MM.1S (cell line): ENCODE results near the gene CCR9.

Experiments used
- DNase-seq: peaks from one replicate; pipeline ENCODE4 v3.0.0-alpha.2; 2015
- H2AFZ ChIP-seq: fragments of 300-600 bp; sonication (generic); 2 replicates; pipeline ENCODE4 v1.6.0; 2016; ENCODE audit warnings: antibody characterized with exemption, low read length
- H3F3A ChIP-seq: fragments of 300-600 bp; sonication (generic); 2 replicates; pipeline ENCODE4 v1.6.1; 2016; ENCODE audit warnings: mild to moderate bottlenecking, antibody characterized with exemption, low read length, moderate library complexity, mixed read lengths; ENCODE audit not compliant: insufficient read depth
- H3K27ac ChIP-seq: fragments of 300-600 bp; sonication (generic); 2 replicates; pipeline ENCODE4 v1.5.1; 2016; ENCODE audit warnings: mild to moderate bottlenecking, low read length
- H3K27me3 ChIP-seq: fragments of 300-600 bp; sonication (generic); replicated peaks from 2 replicates; pipeline ENCODE4 v1.6.0; 2016; ENCODE audit warnings: low read length; ENCODE audit not compliant: insufficient read depth
- H3K36me3 ChIP-seq: fragments of 300-600 bp; sonication (generic); replicated peaks from 2 replicates; pipeline ENCODE4 v1.6.1; 2016; ENCODE audit warnings: mild to moderate bottlenecking, low read length, mixed read lengths; ENCODE audit not compliant: insufficient read depth
- H3K4me1 ChIP-seq: fragments of 300-600 bp; sonication (generic); 2 replicates; pipeline ENCODE4 v1.6.1; 2016; ENCODE audit warnings: low read length, mixed read lengths
- H3K4me2 ChIP-seq: fragments of 300-600 bp; sonication (generic); 2 replicates; pipeline ENCODE4 v1.6.0; 2016; ENCODE audit warnings: low read depth, low read length
- H3K4me3 ChIP-seq: fragments of 300-600 bp; sonication (generic); 2 replicates; pipeline ENCODE4 v1.5.1; 2016; ENCODE audit warnings: low read length, mixed read lengths
- H3K79me2 ChIP-seq: fragments of 300-600 bp; sonication (generic); 2 replicates; pipeline ENCODE4 v1.6.1; 2016; ENCODE audit warnings: mixed run types, low read length, mixed read lengths
- H3K9ac ChIP-seq: fragments of 300-600 bp; sonication (generic); 2 replicates; pipeline ENCODE4 v1.6.1; 2016; ENCODE audit warnings: low read length, mixed read lengths
- H3K9me2 ChIP-seq: fragments of 300-600 bp; sonication (generic); replicated peaks from 2 replicates; pipeline ENCODE4 v1.6.1; 2016; ENCODE audit warnings: mild to moderate bottlenecking, low read length, mixed read lengths; ENCODE audit not compliant: insufficient read depth
- H3K9me3 ChIP-seq: fragments of 300-600 bp; sonication (generic); replicated peaks from 2 replicates; pipeline ENCODE4 v1.6.1; 2016; ENCODE audit warnings: mild to moderate bottlenecking, low read length, mixed read lengths; ENCODE audit not compliant: insufficient read depth
- H4K20me1 ChIP-seq: fragments of 300-600 bp; sonication (generic); 2 replicates; pipeline ENCODE4 v1.6.1; 2016; ENCODE audit warnings: mild to moderate bottlenecking, low read length, moderate library complexity, mixed read lengths; ENCODE audit not compliant: insufficient read depth
- EZH2 ChIP-seq: fragments of 300-600 bp; sonication (generic); optimal IDR thresholded peaks from 2 replicates; pipeline ENCODE3; 2017; ENCODE audit warnings: low read depth, mild to moderate bottlenecking, antibody characterized with exemption, low read length, mixed read lengths
- EZH2phosphoT487 ChIP-seq: fragments of 300-600 bp; sonication (generic); IDR thresholded peaks from 2 replicates; pipeline ENCODE4 v1.6.1; 2018; ENCODE audit warnings: antibody characterized with exemption, low read length
- TF ChIP-seq, protein P1 (sequence below): fragments of 300-600 bp; sonication (generic); IDR thresholded peaks from 2 replicates; pipeline ENCODE4 v1.5.1; 2016; ENCODE audit warnings: antibody characterized with exemption, low read length, mixed read lengths

Gene CCR9

GRCh38 chr3:45942051-45942825 lies 55.9 kb downstream of the CCR9 start:
- Histone ChIP-seq H2AFZ (no peak overlapping the region), H3K4me1 (peaks cover 8% of the 10 kb centered on the region), H3K36me3 (no peaks in the 10 kb centered on the region), H3K27me3 (no peaks in the 10 kb centered on the region), H3F3A (no peaks in the 10 kb centered on the region), H3K79me2 (no peaks in the 10 kb centered on the region), H3K9me3 (no peaks in the 10 kb centered on the region), H3K4me2 (no peak overlapping the region), H4K20me1 (no peaks in the 10 kb centered on the region; the same call in 1 of the 2 replicates), H3K9ac (no peak overlapping the region), H3K9me2 (no peaks in the 10 kb centered on the region), H3K27ac (no peak overlapping the region), H3K4me3 (no peak overlapping the region)
- TF ChIP-seq EZH2 (no peak), EZH2phosphoT487 (no peak)
- TF ChIP-seq, protein P1, sequence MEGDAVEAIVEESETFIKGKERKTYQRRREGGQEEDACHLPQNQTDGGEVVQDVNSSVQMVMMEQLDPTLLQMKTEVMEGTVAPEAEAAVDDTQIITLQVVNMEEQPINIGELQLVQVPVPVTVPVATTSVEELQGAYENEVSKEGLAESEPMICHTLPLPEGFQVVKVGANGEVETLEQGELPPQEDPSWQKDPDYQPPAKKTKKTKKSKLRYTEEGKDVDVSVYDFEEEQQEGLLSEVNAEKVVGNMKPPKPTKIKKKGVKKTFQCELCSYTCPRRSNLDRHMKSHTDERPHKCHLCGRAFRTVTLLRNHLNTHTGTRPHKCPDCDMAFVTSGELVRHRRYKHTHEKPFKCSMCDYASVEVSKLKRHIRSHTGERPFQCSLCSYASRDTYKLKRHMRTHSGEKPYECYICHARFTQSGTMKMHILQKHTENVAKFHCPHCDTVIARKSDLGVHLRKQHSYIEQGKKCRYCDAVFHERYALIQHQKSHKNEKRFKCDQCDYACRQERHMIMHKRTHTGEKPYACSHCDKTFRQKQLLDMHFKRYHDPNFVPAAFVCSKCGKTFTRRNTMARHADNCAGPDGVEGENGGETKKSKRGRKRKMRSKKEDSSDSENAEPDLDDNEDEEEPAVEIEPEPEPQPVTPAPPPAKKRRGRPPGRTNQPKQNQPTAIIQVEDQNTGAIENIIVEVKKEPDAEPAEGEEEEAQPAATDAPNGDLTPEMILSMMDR = no peak
- DNase-seq = no peak

GRCh38 chr3:45943207-45943846 lies 57.0 kb downstream of the CCR9 start, which contains the start of gene CXCR6:
TSS of gene CXCR6 (plus strand) at chr3:45943464. CDS start at chr3:45946482, 3,018 bp downstream.
- Histone ChIP-seq H3K9me2 (no peaks in the 10 kb centered on the region), H3K36me3 (no peaks in the 10 kb centered on the region), H3K9me3 (no peaks in the 10 kb centered on the region), H3F3A (no peaks in the 10 kb centered on the region), H3K27me3 (no peaks in the 10 kb centered on the region), H3K4me3 (no peak within 1 kb of the TSS), H3K4me1 (peaks cover 8% of the 10 kb centered on the region), H4K20me1 (no peaks in the 10 kb centered on the region; the same call in 1 of the 2 replicates), H3K79me2 (no peaks in the 10 kb centered on the region), H3K27ac (no peak within 1 kb of the TSS), H3K9ac (no peak within 1 kb of the TSS), H2AFZ (no peak within 1 kb of the TSS), H3K4me2 (no peak within 1 kb of the TSS)
- DNase-seq = no peak
- TF ChIP-seq, protein P1 = no peak
- TF ChIP-seq EZH2phosphoT487 (no peak), EZH2 (no peak)

DNA sequence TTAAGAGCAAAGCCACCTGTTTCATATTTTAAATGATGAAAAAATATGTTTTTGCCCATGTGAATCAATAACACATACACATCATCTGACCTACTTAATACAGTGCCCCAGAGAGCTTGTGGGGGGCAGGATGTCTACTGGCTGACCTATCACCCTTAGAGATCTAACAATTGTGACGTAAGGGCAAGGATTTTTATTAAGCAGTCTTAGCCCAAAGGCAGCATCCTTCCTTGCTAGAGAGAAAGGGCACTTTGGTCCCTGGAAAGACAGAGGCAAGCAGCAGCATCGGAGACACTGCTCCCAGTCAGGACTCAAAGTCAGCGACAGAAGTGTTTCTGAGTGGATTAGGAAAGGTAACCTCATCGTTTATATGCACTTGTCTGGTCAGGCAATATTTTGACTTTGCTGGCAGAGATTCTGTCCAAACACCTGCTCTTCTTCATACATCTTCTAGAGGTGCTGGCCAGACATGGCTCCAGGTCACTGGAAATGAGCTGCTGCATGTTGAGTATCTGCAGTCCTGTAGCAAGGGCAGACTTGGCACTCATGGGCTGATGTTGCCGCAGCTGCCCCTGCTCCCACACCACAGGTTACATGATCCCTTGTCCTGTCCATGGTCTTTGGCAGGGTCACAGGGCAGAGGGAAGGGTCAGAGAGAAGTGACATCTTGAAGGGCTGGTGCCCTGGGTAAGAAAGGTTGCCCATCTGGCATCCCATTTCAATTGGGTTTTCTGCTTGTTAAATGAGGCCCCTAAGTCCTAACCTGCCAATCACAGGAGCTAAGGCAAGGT lies 58.7 kb downstream of the CCR9 start:
- Histone ChIP-seq H3K9me2 (no peaks in the 10 kb centered on the region), H3K79me2 (no peaks in the 10 kb centered on the region), H2AFZ (no peak overlapping the region), H3K4me3 (no peak overlapping the region), H3F3A (no peaks in the 10 kb centered on the region), H3K4me1 (no peaks in the 10 kb centered on the region), H3K4me2 (no peak overlapping the region), H3K27ac (no peak overlapping the region), H4K20me1 (no peaks in the 10 kb centered on the region; the same call in 1 of the 2 replicates), H3K9ac (no peak overlapping the region), H3K36me3 (no peaks in the 10 kb centered on the region), H3K27me3 (no peaks in the 10 kb centered on the region), H3K9me3 (no peaks in the 10 kb centered on the region)
- TF ChIP-seq, protein P1 = no peak
- TF ChIP-seq EZH2phosphoT487 (no peak), EZH2 (no peak)
- no peak for DNase-seq
